NOMO-1 treated with DMSO at 0.1 percent for 48 hours (cell line): Measurements from ENCODE around the gene ADAMTS7.

Experiments
- DNase-seq: peaks from one replicate; lab custom pipeline; 2025; ENCODE audit not compliant: unreplicated experiment; lab: John Stamatoyannopoulos, UW

ADAMTS7 gene

GRCh38 chr15:78727561-78727960, 83.7 kb downstream of the ADAMTS7 start:
- DNase-seq, result no peak

- DNase-seq, result no peak
Measured at GRCh38 chr15:78726870-78727551, 84.3 kb downstream of the ADAMTS7 start.

GRCh38 chr15:78719819-78720450, 91.3 kb downstream of the ADAMTS7 start:
- DNase-seq, result peak; percentile 9

GRCh38 chr15:78718837-78719236, 92.4 kb downstream of the ADAMTS7 start:
- DNase-seq, result no peak

GRCh38 chr15:78717956-78718656, 93.2 kb downstream of the ADAMTS7 start:
- no peak for DNase-seq

GRCh38 chr15:78716651-78717050, 94.6 kb downstream of the ADAMTS7 start:
- DNase-seq, result no peak

GRCh38 chr15:78715930-78716329, 95.3 kb downstream of the ADAMTS7 start:
- no peak for DNase-seq

- no peak for DNase-seq
Measured at GRCh38 chr15:78715434-78715833, 95.8 kb downstream of the ADAMTS7 start.

- DNase-seq, result no peak
Measured at GRCh38 chr15:78714890-78715289, 96.4 kb downstream of the ADAMTS7 start.

GRCh38 chr15:78712797-78713515, 98.3 kb downstream of the ADAMTS7 start:
- no peak for DNase-seq

GRCh38 chr15:78711638-78712037, 99.6 kb downstream of the ADAMTS7 start:
- no peak for DNase-seq

GRCh38 chr15:78709263-78709882, 101.9 kb downstream of the ADAMTS7 start:
- DNase-seq, result peak; percentile 47
